ENCODE data around the gene SLC4A9. TPM values are rescaled to one million over a fixed set of nuclear protein-coding genes. Genes with fewer than 3 reads are reported as not detected.
"Not testable (repeated sequence)": the region's sequence is repeated elsewhere in the genome, so short reads cannot be mapped to it uniquely, and the experiment has no call there.

SLC4A9 gene
- total RNA-seq, 4 donors from 2014 or later, result 0.48 to 3.0 (median 0.82) TPM; not detected in 1

DNA sequence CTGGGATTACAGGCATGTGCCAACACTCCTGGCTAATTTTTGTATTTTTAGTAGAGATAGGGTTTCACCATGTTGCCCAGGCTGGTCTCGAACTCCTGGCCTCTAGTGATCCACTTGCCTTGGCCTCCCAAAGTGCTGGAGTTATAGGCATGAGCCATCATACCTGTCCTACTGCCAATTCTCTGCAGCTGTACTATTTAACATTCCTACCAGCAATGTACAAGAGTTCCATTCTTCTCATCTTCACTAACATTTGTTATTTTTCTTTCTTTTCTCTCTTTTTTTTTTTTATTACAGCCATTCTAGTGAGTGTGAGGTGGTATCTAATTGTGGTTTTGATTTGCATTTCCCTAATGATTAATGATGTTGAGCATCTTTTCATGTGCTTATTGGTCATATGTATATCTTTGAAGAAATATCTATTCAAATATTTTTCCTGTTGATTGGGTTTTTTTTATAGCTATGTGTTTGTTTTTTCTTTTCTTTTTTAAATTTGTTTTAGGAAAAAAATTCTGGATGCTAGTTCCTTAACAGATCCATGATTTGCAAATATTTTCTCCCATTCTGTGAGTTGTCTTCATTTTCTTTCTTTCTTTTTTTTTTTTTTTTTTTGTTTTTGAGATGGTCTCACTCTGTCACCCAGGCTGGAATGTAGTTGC is 59.0 kb downstream of the SLC4A9 start:
- no peak overlapping the region for H3K27ac ChIP-seq
- H3K36me3 ChIP-seq, result peaks cover 0 to 7% (median 0%) of the 10 kb centered on the region in 4 donors
- no peak for DNase-seq
- 96% methylated on average over 1 of the region's 1 CpG; no CpG with 5 or more reads in 1 of the 2 donors for WGBS, 2 donors (ENCODE audit: low coverage in 1 of 2)
- peaks cover 0 to 11% (median 1%) of the 10 kb centered on the region in 4 donors for H3K4me1 ChIP-seq
- in situ Hi-C loops (cut with MboI; ENCODE audit: low pct_ligation_motif_present in 1 of 4, low pct_unique_long_range_greater_than_20kb in 1 of 4, low sequenced_read_pairs in 3 of 4), result loop anchor here in 1 of 4 donors (25.0 kb wide), 1 partner anchor 268 kb away; the partner anchor contains the start of genes HARS1 and HARS2
- no peak overlapping the region for H3K4me3 ChIP-seq
- intact Hi-C loops (cut with DNase I; ENCODE audit: low total_unique reads), result no loop called here
- H3K27me3 ChIP-seq, result no peaks in the 10 kb centered on the region
- H3K9me3 ChIP-seq, result no peaks in the 10 kb centered on the region
- TF ChIP-seq EP300 (IDR thresholded peaks at IDR 0.05; ENCODE audit: low read depth) (no peak), POLR2A (IDR thresholded peaks at IDR 0.05) (no peak), POLR2AphosphoS5 (IDR thresholded peaks at IDR 0.05) (no peak)
- TF ChIP-seq, protein P1, sequence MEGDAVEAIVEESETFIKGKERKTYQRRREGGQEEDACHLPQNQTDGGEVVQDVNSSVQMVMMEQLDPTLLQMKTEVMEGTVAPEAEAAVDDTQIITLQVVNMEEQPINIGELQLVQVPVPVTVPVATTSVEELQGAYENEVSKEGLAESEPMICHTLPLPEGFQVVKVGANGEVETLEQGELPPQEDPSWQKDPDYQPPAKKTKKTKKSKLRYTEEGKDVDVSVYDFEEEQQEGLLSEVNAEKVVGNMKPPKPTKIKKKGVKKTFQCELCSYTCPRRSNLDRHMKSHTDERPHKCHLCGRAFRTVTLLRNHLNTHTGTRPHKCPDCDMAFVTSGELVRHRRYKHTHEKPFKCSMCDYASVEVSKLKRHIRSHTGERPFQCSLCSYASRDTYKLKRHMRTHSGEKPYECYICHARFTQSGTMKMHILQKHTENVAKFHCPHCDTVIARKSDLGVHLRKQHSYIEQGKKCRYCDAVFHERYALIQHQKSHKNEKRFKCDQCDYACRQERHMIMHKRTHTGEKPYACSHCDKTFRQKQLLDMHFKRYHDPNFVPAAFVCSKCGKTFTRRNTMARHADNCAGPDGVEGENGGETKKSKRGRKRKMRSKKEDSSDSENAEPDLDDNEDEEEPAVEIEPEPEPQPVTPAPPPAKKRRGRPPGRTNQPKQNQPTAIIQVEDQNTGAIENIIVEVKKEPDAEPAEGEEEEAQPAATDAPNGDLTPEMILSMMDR (IDR thresholded peaks at IDR 0.05), result no peak

DNA sequence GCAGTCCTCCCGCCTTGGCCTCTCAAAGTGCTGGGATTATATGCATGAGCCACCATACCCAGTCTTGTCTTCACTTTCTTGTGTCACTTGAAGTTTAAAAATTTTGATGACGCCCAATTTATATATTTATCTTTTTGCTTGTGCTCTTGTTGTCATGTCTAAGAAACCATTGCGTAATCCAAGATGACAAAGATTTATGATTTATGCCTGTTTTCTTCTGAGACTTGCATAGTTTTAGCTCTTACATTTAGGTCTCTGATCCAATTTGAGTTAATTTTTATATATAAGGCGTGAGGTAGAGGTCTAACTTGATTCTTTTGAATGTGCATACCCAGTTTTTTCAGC is 60.2 kb downstream of the SLC4A9 start:
- Histone ChIP-seq H3K9me3 (no peaks in the 10 kb centered on the region), H3K27me3 (no peaks in the 10 kb centered on the region), H3K4me3 (no peak overlapping the region), H3K36me3 (peaks cover 0 to 6% (median 0%) of the 10 kb centered on the region in 4 donors), H3K27ac (no peak overlapping the region), H3K4me1 (peaks cover 0 to 14% (median 4%) of the 10 kb centered on the region in 4 donors)
- TF ChIP-seq POLR2A (IDR thresholded peaks at IDR 0.05), result no peak
- TF ChIP-seq, protein P1 (IDR thresholded peaks at IDR 0.05), result no peak
- no peak for TF ChIP-seq EP300 (IDR thresholded peaks at IDR 0.05; ENCODE audit: low read depth)
- no peak for TF ChIP-seq POLR2AphosphoS5 (IDR thresholded peaks at IDR 0.05)
- DNase-seq, result no peak
- 93 to 97% methylated on average over 4 of the region's 4 CpGs for WGBS, 2 donors (ENCODE audit: low coverage in 1 of 2)
- in situ Hi-C loops (cut with MboI; ENCODE audit: low pct_ligation_motif_present in 1 of 4, low pct_unique_long_range_greater_than_20kb in 1 of 4, low sequenced_read_pairs in 3 of 4) (loop anchor here in 1 of 4 donors (25.0 kb wide), 1 partner anchor 267 kb away; the partner anchor contains the start of genes HARS1 and HARS2), intact Hi-C loops (cut with DNase I; ENCODE audit: low total_unique reads) (no loop called here)

DNA sequence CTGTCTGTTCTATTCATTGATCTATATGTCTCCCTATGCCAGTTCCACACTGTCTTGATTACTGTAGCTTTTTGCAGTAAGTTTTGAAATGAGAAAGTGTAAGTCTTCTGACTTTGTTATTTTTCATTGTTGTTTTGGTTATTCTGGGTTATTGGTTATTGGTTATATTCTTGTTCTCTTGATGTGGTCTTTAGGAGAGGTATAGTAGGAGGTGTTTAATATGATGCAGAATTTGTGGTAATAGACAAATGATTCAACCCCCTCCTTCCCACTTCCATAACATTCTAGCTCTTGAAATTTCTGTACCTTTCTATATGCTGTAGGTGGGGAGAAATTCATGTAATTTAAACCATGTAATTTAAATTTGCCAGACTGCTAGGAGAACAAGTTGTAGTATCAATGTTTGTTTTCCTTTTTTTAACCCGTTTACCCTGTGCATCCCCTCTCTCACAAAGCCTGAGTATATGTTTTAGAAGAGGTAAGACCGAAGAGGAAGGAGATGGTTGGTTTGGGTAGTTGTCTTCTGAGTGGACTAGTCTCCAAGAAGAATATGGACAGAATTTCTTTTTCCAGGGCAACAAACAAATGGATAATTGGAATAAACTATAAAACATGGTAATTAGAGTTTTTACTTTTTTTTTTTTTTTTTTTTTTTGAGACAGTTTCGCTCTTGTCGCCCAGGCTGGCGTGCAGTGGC is 60.8 kb downstream of the SLC4A9 start:
- TF ChIP-seq POLR2A (IDR thresholded peaks at IDR 0.05) (no peak), EP300 (IDR thresholded peaks at IDR 0.05; ENCODE audit: low read depth) (no peak), POLR2AphosphoS5 (IDR thresholded peaks at IDR 0.05) (no peak)
- TF ChIP-seq, protein P1 (IDR thresholded peaks at IDR 0.05), result no peak
- Histone ChIP-seq H3K4me1 (peaks cover 0 to 14% (median 5%) of the 10 kb centered on the region in 4 donors), H3K36me3 (peaks cover 0 to under 1% (median 0%) of the 10 kb centered on the region in 4 donors), H3K27ac (no peak overlapping the region), H3K9me3 (no peaks in the 10 kb centered on the region), H3K4me3 (no peak overlapping the region), H3K27me3 (no peaks in the 10 kb centered on the region)
- intact Hi-C loops (cut with DNase I; ENCODE audit: low total_unique reads), result no loop called here
- DNase-seq, result no peak
- in situ Hi-C loops (cut with MboI; ENCODE audit: low pct_ligation_motif_present in 1 of 4, low pct_unique_long_range_greater_than_20kb in 1 of 4, low sequenced_read_pairs in 3 of 4), result loop anchor here in 1 of 4 donors (25.0 kb wide), 1 partner anchor 266 kb away; the partner anchor contains the start of genes HARS1 and HARS2
- 88 to 91% methylated on average over 3 to 5 of the region's 5 CpGs for WGBS, 2 donors (ENCODE audit: low coverage in 1 of 2)

DNA sequence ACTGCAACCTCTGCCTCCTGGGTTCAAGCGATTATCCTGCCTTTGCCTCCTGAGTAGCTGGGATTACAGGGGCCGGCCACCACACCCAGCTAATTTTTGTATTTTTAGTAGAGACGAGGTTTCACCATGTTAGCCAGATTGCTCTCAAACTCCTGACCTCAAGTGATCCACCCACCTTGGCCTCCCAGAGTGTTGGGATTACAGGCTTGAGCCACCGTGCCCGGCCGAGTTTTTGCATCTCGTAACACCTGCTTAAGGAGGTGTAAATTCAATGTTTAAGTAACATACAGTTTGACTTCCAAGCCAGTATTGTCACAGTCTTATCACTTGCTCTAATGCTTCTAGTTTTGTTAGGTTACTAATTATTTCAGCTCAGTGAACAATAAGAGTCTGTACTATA is 61.4 kb downstream of the SLC4A9 start:
- DNase-seq; intact Hi-C loops (cut with DNase I; ENCODE audit: low total_unique reads); H3K4me3 ChIP-seq; H3K27ac ChIP-seq; H3K27me3 ChIP-seq; H3K36me3 ChIP-seq; H3K9me3 ChIP-seq: not testable (repeated sequence)
- in situ Hi-C loops (cut with MboI; ENCODE audit: low pct_ligation_motif_present in 1 of 4, low pct_unique_long_range_greater_than_20kb in 1 of 4, low sequenced_read_pairs in 3 of 4), result loop anchor here in 1 of 4 donors (25.0 kb wide), 1 partner anchor 266 kb away; the partner anchor contains the start of genes HARS1 and HARS2
- 82 to 87% methylated on average over 2 to 7 of the region's 7 CpGs for WGBS, 2 donors (ENCODE audit: low coverage in 1 of 2)
- peaks cover 0 to 14% (median 5%) of the 10 kb centered on the region in 4 donors for H3K4me1 ChIP-seq

Data from transverse colon (tissue), 4 donors.